K562 (cell line): ENCODE data around the gene C15orf62. TPM values are rescaled to one million over a fixed set of nuclear protein-coding genes. Genes with fewer than 3 reads are reported as not detected.
A peak's percentile ranks its signal among the peaks of the same experiment; 100 is the strongest.

Source experiments
- BCL6 ChIP-seq: fragments of 250-450 bp; sonication (Bioruptor Pico); IDR thresholded peaks from 2 replicates; pipeline ENCODE4 v1.4.0; 2020
- CCNT2 ChIP-seq: IDR thresholded peaks from 2 replicates; pipeline ENCODE4 v1.6.1; 2011; ENCODE audit warnings: borderline replicate concordance, low read depth, mild to moderate bottlenecking, moderate library complexity, mixed read lengths, low read length; ENCODE audit not compliant: insufficient read length; ENCODE audit errors: extremely low read depth
- E2F1 ChIP-seq: sonication (generic); formaldehyde crosslinking; IDR thresholded peaks from 2 replicates; pipeline ENCODE4 v1.8.1; 2023; ENCODE audit warnings: mild to moderate bottlenecking, missing genetic modification reagents, moderate library complexity
- MTF1 ChIP-seq: fragments of 250-450 bp; sonication (Bioruptor Pico); IDR thresholded peaks from 2 replicates; pipeline ENCODE4 v1.9.0; 2021; ENCODE audit warnings: moderate library complexity, mild to moderate bottlenecking, inconsistent platforms, borderline replicate concordance
- NCOA1 ChIP-seq: fragments of 450-650 bp; IDR thresholded peaks from 2 replicates; pipeline ENCODE4 v1.6.1; 2016; ENCODE audit warnings: low read depth
- RREB1 ChIP-seq: fragments of 250-450 bp; sonication (Bioruptor Pico); IDR thresholded peaks from 2 replicates; pipeline ENCODE4 v1.4.0; 2020
- SIN3B ChIP-seq: fragments of 450-650 bp; IDR thresholded peaks from 2 replicates; pipeline ENCODE4 v1.6.1; 2017; ENCODE audit warnings: low read depth, mild to moderate bottlenecking, moderate library complexity
- TCF3 ChIP-seq: sonication (generic); formaldehyde crosslinking; IDR thresholded peaks from 2 replicates; pipeline ENCODE4 v1.4.0; 2020; ENCODE audit warnings: mild to moderate bottlenecking, missing genetic modification reagents
- ZC3H4 ChIP-seq: sonication (generic); formaldehyde crosslinking; IDR thresholded peaks from 2 replicates; pipeline ENCODE4 v1.9.0; 2021; ENCODE audit warnings: missing genetic modification reagents, borderline replicate concordance
- ZNF134 ChIP-seq: fragments of 250-450 bp; sonication (Bioruptor Pico); conservative IDR thresholded peaks from 2 replicates; pipeline ENCODE4 v1.4.0; 2020
- ZNF354B ChIP-seq: fragments of 250-450 bp; sonication (Bioruptor Pico); IDR thresholded peaks from 2 replicates; pipeline ENCODE4 v1.4.0; 2020
- polyA plus RNA-seq, 8 experiments: library from polyadenylated mRNA; depleted of rRNA in 4 of 8; stranded (reverse) in 5 of 8; unstranded in 3 of 8; fragments of >200 nt; fragmentation: Nextera tagmentation in 2 of 8; fragmentation: Illumina TruSeq in 1 of 8; extraction: Ambion mirVana in 2 of 8; extraction: Trizol in 1 of 8; gene quantifications; 2 replicates each; pipeline versions ENCODE4 v1.2.1 to v1.2.3, GENCODE V29; 2011 to 2014; ENCODE audit warnings: inconsistent platforms in 1 of 8, missing spikeins in 1 of 8
- total RNA-seq, 7 experiments: library from RNA; depleted of rRNA in 6 of 7; stranded (reverse); fragments of >200 nt in 6 of 7; fragmentation: Illumina TruSeq in 2 of 7; extraction: Trizol in 2 of 7; gene quantifications; 2 replicates each; pipeline versions ENCODE4 v1.2.1 to v1.2.3, GENCODE V29; 2011 to 2021; ENCODE audit warnings: low replicate concordance in 1 of 7
- TF ChIP-seq, protein P1 (sequence below): fragments of 450-650 bp; formaldehyde crosslinking; IDR thresholded peaks from 2 replicates; pipeline ENCODE4 v1.4.0; 2020; ENCODE audit warnings: mild to moderate bottlenecking, moderate library complexity
- TF ChIP-seq, protein P2 (sequence below): fragments of 250-450 bp; sonication (Bioruptor Pico); IDR thresholded peaks from 2 replicates; pipeline ENCODE4 v1.4.0; 2020; ENCODE audit warnings: mild to moderate bottlenecking, moderate library complexity

The C15orf62 gene
- total and polyA plus RNA-seq, 9 of the 15 experiments (the other 6 are each of a cell fraction or from before 2014, with no cell fraction given): 0.01 to 0.76 (median 0.30) TPM; not detected in 1

GRCh38 chr15:40762919-40763800 is 6.6 kb upstream of the C15orf62 start (continued):
- no peak for TF ChIP-seq RREB1
- peak; percentile 34 for TF ChIP-seq CCNT2
- TF ChIP-seq, protein P1, sequence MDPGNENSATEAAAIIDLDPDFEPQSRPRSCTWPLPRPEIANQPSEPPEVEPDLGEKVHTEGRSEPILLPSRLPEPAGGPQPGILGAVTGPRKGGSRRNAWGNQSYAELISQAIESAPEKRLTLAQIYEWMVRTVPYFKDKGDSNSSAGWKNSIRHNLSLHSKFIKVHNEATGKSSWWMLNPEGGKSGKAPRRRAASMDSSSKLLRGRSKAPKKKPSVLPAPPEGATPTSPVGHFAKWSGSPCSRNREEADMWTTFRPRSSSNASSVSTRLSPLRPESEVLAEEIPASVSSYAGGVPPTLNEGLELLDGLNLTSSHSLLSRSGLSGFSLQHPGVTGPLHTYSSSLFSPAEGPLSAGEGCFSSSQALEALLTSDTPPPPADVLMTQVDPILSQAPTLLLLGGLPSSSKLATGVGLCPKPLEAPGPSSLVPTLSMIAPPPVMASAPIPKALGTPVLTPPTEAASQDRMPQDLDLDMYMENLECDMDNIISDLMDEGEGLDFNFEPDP (CRISPR knock-in tag): no peak
- no peak for TF ChIP-seq ZNF134
- no peak for TF ChIP-seq SIN3B
- TF ChIP-seq TCF3 (CRISPR knock-in tag): no peak
- no peak for TF ChIP-seq BCL6 (CRISPR knock-in tag)
- no peak for TF ChIP-seq ZNF354B (CRISPR knock-in tag)
- TF ChIP-seq ZC3H4 (CRISPR knock-in tag): 0 out of 2 replicates have a peak, but pooled peaks have one; percentile 58
- TF ChIP-seq, protein P2, sequence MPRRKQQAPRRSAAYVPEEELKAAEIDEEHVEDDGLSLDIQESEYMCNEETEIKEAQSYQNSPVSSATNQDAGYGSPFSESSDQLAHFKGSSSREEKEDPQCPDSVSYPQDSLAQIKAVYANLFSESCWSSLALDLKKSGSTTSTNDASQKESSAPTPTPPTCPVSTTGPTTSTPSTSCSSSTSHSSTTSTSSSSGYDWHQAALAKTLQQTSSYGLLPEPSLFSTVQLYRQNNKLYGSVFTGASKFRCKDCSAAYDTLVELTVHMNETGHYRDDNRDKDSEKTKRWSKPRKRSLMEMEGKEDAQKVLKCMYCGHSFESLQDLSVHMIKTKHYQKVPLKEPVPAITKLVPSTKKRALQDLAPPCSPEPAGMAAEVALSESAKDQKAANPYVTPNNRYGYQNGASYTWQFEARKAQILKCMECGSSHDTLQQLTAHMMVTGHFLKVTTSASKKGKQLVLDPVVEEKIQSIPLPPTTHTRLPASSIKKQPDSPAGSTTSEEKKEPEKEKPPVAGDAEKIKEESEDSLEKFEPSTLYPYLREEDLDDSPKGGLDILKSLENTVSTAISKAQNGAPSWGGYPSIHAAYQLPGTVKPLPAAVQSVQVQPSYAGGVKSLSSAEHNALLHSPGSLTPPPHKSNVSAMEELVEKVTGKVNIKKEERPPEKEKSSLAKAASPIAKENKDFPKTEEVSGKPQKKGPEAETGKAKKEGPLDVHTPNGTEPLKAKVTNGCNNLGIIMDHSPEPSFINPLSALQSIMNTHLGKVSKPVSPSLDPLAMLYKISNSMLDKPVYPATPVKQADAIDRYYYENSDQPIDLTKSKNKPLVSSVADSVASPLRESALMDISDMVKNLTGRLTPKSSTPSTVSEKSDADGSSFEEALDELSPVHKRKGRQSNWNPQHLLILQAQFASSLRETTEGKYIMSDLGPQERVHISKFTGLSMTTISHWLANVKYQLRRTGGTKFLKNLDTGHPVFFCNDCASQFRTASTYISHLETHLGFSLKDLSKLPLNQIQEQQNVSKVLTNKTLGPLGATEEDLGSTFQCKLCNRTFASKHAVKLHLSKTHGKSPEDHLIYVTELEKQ (CRISPR knock-in tag): peak; percentile 13; the same call in 1 of the 2 replicates
- TF ChIP-seq MTF1 (CRISPR knock-in tag): no peak
- TF ChIP-seq E2F1 (CRISPR knock-in tag): peak; percentile 91
- TF ChIP-seq NCOA1: 0 out of 2 replicates have a peak, but pooled peaks have one; percentile 14
